GM18951 (cell line): ENCODE data around the gene SLC19A2.

ENCODE experiments used
- POLR2A ChIP-seq: IDR thresholded peaks from 4 replicates; pipeline ENCODE4 v1.6.1; 2011; ENCODE audit warnings: mild to moderate bottlenecking; ENCODE audit not compliant: insufficient read length, insufficient read depth; ENCODE audit errors: extremely low read depth
- in situ Hi-C: fragments of 300-500 bp; cut with MboI; formaldehyde crosslinking; loops from one replicate; pipeline ENCODE4 v1.12.0; 2022; ENCODE audit warnings: low sequenced_read_pairs, mixed read lengths, inconsistent platforms; ENCODE audit not compliant: unreplicated experiment

The SLC19A2 gene

DNA sequence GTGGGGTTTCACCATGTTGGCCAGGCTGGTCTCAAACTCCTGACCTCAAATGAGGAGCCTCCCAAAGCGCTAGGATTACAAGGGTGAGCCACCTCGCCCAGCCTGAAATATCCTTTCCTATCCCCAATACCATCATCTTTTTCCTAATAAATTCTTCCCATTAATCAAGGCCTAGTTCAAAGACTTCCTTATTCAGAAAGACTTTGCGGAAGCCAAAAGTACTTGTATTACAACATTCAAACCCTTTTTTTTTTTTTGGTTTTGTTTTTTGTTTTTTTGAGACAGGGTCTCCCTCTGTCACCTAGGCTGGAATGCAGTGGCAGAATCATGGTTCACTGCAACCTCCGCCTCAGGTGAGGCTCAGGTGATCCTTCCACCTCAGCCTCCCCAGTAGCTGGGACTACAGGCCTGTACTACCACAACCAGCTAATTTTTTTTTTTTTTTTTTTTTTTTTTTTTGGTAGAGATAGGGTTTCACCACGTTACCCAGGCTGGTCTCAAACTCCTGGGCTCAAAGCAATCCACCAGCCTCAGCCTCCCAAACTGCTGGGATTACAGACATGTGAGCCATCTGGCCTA is 7.6 kb downstream of the SLC19A2 start:
- in situ Hi-C loops = loop anchor here (10.0 kb wide), 1 partner anchor 67 kb away; no protein-coding TSS in a partner anchor
- TF ChIP-seq POLR2A = no peak

DNA sequence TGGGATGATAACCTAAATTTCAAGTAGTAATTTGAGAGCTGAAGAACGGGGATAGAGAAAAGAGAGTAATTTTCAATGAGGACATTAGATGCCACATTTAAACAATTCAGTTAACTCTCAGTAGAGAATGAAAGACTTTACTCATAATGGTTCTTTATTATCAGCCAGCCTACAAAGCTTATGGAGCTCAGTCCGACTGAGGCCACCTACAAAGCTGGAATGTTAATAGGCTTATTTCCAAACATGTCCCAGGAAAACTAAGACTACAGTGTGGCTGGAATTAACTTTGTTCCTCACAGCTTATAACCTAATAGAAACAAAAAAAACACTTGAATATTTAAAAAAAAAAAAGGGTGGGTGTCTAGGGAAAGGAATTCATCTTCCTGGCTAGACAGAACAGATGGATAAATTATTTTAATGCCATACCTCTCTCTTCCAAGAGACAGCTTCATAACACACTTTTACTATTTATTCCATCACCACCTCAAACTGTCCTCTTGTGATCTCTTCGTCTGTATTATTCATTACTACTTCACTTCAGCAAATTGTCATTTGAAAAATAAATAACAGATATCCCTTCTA is 9.8 kb downstream of the SLC19A2 start:
- no peak for TF ChIP-seq POLR2A
- in situ Hi-C loops = loop anchor here (10.0 kb wide), 1 partner anchor 69 kb away; no protein-coding TSS in a partner anchor

DNA sequence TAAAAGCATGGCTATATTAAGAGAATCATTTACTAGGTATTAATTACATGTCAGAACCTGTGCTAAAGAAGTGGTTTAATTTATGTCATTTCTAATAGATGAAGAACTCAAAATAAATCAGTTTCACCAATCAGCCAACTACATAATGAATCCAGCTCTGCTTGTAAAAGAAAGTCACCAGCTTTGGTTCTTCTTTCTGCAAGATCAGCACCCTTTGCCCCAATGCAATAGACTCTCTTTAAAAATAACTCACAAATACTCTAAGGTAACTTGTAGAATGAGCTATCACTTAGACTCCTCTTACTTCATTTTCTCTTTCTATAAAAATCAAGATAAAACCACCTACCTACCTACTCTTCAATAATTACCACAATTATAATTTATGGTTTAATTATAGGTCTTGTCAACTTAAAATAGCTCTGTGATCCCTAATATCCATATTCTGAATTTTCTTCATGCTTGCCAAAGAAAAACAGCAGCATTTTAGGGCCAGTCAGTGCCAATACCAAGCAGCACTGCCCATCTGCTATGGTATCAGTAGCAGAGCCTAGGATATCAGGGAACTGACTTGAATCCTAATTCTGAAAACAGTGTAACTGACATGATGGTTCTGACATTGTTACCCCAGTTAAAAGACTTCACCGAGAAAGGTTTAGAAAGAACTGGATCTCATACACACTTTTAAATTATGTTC is 11.3 kb downstream of the SLC19A2 start:
- no peak for TF ChIP-seq POLR2A
- in situ Hi-C loops = loop anchor here (10.0 kb wide), 1 partner anchor 70 kb away; no protein-coding TSS in a partner anchor

DNA sequence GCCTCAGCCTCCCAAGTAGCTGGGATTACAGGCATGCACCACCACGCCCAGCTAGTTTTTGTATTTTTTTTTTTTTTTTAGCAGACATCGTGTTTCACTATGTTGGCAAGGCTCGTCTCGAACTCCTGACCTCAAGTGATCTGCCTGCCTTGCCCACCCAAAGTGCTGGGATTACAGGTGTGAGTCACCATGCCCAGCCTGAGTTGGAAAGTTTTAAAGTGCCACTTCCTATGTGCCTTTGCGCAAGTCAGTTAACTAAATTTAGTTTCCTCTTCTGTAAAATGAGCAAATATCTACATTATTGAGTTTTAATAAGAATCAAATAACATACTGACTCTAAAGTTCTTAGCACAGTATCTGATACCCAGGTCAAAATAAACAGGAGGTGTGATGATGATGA is 12.4 kb downstream of the SLC19A2 start:
- no peak for TF ChIP-seq POLR2A
- in situ Hi-C loops = loop anchor here (10.0 kb wide), 1 partner anchor 71 kb away; no protein-coding TSS in a partner anchor

DNA sequence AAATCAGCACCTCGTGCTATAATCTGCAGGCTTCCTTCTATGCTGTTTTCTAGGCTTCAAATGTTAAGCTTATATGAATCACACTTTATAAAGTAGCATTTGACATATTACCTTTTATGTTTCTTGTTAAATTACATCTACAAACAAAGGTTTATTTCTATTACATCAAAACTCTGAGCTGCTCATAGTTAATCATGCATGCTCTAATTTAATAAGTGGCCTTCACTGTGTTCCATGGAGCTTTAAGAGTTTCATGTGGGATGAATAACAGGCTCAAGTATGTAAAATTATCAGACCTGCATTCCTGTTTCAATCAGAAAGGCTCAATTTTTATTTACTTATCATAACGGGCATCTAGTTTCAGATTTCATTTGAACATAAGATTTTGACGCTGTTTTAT is 13.0 kb downstream of the SLC19A2 start:
- no peak for TF ChIP-seq POLR2A
- in situ Hi-C loops = loop anchor here (10.0 kb wide), 1 partner anchor 72 kb away; no protein-coding TSS in a partner anchor

DNA sequence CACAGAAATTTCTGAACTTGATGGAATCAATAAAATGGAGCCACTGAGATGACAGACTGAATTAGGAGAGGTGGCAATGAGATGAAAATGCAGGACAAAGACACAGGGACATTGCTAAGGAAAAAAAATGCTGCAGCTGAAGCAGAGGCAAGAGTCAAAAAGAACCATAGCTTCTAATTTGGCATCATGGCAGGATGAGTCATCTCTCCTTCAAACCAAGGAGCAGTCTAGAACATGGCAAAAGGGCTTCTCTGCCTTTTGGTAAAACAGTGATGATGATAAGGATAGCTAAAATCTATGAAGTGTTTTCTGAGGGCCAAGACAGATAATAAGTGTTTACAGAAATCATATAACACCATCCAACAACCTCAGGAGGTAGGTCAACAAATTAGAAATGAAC is 16.8 kb downstream of the SLC19A2 start:
- TF ChIP-seq POLR2A = no peak
- in situ Hi-C loops = no loop called here

DNA sequence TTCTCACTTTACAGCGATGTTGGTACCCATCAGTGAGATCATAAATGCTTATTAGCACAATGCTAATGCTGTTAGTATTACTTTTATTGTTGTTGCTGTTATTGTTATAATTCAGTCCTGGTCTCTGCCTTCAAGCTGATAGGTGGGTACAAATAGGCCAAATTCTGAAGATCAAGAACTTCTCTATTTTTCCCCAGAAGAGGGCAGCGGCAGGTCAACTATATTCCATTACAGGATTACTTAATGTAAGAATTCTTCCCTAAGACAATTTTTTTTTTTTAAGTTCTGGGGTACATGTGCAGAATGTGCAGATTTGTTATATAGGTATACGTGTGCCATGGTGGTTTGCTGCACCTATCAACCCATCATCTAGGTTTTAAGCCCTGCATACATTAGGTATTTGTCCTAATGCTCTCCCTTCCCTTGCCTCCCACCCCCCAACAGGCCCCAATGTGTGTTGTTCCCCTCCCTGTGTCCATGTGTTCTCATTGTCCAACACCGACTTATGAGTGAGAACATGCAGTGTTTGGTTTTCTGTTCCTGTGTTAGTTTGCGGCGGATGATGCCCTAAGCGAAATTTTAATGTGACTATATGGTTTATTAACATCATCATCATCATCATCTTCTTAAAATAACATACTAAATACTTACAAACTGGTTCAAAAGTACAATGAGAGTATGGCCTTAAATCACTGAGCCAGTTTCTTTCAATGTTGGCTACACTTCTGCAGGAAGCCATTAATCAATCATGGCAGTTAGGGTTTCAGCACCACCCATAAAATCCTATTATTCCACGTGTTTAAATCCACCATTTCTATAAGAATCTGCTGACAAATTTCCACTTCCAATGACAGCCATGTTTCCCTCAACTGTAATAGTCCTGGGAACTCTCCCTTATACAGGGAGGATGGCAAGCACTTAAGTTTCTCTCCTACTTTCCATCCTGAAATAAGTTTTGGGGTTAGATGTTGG is 19.2 kb downstream of the SLC19A2 start:
- in situ Hi-C loops = no loop called here
- no peak for TF ChIP-seq POLR2A

DNA sequence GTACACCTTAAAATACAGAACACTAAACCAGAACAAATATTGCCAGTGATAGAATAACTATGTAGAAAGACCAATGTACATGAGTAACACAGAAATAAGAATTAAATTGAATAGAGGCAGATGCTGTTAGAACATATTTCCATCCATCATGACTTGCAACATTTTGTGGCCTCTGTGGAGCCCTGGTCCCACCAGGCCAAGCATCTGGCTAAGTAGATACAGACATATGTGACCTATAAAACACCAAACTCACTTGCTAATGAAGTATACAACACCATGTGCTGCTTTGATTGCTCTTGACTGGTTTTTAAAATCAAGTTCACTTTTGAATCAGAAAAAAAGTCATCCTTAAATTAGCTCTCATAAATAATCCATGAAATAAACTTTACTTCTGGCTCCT is 20.5 kb downstream of the SLC19A2 start:
- TF ChIP-seq POLR2A = no peak
- in situ Hi-C loops = no loop called here

DNA sequence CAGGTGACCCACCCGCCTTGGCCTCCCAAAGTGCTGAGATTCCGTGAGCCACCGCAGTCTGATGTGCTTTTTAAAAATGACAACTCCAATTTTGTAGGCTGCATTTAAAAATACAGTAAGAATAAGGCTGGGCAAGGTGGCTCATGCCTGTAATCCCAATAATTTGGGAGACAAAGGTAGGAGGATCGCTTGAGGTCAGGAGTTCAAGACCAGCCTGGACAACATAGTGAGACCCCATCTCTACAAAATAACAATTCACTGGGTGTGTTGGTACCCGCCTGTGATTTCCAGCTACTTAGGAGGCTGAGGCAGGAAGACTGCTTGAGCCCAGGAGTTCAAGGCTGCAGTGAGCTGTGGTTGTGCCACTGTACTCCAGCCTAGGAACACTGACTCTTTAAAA is 23.4 kb downstream of the SLC19A2 start:
- in situ Hi-C loops = no loop called here
- no peak for TF ChIP-seq POLR2A

DNA sequence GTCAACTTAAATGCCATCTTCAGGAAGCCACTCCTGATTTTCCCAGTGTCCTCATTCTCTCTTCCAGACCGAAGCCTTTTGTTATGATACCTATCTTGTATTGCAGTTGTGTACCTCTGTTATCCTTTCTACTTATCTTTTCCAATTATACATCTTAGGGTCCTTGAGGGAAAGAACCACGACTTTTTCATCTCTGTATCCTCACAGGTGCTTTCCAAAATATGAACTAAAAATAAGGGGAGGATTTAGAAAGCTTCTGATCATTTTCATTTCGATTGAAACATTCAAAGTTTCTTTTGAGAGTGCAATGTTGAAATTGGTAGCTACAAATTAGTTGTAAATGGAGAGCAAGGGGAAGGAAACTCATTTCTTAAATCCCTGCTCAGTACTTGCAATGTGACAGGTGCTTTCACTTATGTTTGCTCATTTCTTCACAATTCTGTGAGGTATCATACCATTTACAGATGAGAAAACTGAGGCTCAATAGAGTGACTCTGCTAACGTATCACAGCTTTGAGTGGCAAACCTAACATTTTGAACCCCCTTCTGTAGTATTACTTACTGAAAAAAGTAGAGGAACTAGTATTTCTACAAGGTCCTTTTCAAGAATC is 24.2 kb downstream of the SLC19A2 start:
- in situ Hi-C loops = no loop called here
- no peak for TF ChIP-seq POLR2A

DNA sequence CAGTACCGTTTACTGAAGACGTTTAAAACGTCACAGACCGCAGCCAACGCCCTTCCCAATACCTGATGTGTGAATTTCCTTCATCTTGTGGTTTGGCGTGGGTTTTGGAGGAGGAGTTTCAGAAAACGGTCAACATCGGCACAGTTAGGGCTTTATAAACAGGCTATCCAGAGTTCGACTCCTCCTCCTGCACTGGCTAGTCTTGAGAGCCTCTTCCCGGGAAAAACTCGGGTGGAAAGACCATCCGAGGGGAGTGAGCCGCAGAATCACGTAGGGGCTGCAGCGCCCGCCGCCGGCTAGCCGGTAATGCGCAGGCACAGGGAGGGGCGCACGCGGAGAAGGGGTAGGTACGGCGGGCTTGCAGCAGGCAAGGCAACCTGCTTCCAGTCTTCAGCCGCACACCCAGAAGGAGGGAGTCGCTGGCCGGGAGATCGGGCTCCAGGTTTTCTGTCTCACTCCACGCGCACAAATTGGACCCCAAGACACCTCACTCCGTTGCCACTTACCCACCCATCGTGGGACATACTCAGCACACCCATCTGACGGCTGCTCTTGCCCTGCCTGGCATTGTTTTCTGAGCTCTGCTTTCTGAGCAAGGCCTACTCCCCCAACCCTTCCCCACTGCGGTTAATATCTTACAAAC is 25.4 kb downstream of the SLC19A2 start:
- in situ Hi-C loops = no loop called here

DNA sequence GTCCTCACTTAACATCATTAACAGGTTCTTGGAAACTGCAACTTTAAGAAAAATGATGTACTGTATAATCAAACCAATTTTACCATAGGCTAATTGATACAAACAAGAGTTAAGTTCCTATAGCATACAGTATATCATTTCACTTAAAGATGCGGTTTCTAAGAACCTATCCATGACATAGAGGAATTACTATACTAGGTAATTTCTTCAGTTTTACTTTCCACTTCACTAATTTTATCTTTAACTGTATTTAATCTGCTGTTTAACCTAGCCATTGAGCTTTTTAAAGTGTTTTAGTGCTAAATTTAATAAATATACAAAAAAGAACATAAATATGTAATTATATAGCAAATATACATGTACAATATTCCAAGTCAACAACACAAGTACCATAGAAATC is 28.3 kb downstream of the SLC19A2 start:
- TF ChIP-seq POLR2A = no peak
- in situ Hi-C loops = no loop called here

More for the DNA sequence above, 25.4 kb downstream of the SLC19A2 start:
- TF ChIP-seq POLR2A = no peak
